Islet of Langerhans (tissue), 1 donor: ENCODE results near the gene SAMD9L.
"Not testable (repeated sequence)": the region's sequence is repeated elsewhere in the genome, so short reads cannot be mapped to it uniquely, and the experiment has no call there.

Experiments
- FAIRE-seq: peaks from one replicate; lab custom pipeline; 2011; peaks lifted over from hg19 to GRCh38; lab: Jason Lieb, UNC

SAMD9L gene

GRCh38 chr7:93145354-93145753 lies 2.8 kb downstream of the SAMD9L start:
- FAIRE-seq, result no peak

DNA sequence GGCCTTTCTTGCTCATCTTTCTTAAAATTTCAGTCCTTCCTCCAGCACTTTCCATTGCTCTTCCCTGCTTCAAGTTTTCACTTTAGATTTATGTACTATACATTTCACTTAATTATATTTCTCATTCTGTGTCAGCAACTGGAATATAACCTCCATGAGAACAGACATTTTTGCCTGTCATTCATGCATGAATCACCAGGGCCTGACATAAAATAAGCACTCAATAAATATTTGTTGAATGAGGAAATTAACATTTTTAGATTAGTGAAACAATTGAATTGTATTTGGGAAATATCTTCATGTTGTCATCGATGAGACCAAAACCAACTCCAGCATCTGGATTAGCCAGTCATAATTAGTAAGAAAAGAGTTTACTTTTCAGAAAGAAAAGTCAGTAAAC lies 6.1 kb downstream of the SAMD9L start:
- no peak for FAIRE-seq

GRCh38 chr7:93140582-93141191 lies 7.5 kb downstream of the SAMD9L start:
- FAIRE-seq, result no peak

DNA sequence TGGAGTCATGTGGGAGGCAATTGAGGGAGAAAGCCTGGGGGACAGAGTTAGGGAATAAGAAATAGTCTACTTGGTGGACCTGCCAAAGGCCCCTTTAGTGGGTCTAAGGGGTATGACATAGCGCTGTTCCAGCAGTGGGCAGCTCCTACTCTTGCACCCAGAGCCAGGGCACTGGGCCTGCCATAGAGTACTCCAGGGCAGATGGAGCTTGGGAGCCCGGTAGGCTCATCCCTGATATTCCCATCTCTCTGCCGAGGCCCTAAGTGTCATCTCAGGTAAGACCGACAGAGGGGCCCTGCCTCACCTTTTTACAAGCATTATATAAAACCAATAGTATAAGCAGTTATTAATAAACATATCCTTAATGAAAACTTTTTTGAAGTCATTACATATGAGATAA lies 9.6 kb downstream of the SAMD9L start:
- no peak for FAIRE-seq

GRCh38 chr7:93133005-93133404 lies 15.2 kb downstream of the SAMD9L start:
- no peak for FAIRE-seq

DNA sequence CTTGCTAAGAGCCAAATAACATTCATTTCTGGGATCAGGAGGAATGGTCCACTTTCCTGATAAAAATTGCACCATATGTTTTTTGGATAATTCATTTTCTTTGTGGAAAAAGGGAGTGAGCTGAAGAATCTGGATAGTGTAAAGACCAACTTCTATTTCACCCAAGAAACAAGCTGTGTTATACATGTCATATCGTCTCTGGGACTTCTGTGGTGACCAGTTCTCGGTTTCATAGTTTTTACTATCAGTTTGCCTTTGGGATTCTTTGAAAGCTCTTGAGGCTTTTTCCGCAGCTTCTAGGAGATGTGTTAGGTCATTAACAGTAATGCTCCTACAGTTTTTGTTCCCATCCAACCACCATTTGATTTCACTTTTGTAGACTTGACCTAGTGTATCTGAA lies 16.0 kb downstream of the SAMD9L start:
- FAIRE-seq, result no peak

DNA sequence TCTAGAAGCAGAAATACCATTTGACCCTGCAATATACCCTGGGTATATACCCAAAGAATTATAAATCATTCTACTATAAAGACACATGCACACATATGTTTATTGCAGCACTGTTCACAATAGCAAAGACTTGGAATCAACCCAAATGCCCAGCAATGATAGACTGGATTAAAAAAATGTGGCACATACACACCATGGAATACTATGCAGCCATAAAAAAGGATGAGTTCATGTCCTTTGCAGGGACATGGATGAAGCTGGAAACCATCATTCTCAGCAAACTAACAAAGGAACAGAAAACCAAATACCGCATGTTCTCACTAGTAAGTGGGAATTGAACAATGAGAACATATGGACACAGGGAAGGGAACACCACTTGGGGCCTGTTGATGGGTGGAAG lies 21.2 kb downstream of the SAMD9L start:
- FAIRE-seq, result not testable (repeated sequence)

GRCh38 chr7:93123532-93123931 lies 24.7 kb downstream of the SAMD9L start:
- not testable (repeated sequence) for FAIRE-seq

DNA sequence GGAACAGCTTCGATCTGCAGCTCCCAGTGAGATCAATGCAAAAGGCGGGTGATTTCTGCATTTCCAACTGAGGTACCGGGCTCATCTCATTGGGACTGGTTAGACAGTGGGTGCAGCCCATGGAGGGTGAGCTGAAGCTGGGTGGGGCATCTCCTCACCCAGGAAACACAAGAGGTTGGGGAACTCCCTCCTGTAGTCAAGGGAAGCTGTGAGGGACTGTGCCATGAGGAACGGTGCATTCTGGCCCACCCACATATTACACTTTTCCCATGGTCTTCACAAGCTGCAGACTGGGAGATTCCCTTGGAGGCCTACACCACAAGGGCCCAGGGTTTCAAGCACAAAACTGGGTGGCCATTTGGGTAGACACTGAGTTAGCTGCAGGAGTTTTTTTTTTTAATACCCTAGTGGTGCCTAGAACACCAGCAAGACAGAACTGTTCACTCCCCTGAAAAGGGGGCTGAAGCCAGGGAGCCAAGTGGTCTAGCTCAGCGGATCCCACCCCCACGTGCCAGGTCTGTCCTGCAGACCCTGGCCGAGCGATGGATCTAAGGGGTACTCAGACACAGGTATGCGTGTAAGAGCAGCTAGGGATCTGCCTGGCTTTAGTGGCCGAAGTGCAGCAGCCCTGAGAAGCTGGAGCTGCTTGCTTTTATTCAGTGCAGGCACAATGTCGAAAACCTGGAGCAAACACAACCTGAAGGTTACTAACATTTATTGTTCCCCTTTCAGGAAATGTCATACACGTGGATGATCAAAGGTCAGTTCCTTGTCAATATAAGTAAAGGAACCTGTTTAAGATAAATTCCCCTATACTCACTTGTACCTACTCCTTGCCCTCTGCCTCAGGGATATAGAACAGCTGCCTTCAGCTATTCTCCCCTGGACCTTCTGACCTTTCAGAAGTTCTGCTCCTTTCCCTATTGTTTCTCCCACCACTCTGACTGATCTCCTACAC lies 27.3 kb downstream of the SAMD9L start:
- FAIRE-seq, result no peak

DNA sequence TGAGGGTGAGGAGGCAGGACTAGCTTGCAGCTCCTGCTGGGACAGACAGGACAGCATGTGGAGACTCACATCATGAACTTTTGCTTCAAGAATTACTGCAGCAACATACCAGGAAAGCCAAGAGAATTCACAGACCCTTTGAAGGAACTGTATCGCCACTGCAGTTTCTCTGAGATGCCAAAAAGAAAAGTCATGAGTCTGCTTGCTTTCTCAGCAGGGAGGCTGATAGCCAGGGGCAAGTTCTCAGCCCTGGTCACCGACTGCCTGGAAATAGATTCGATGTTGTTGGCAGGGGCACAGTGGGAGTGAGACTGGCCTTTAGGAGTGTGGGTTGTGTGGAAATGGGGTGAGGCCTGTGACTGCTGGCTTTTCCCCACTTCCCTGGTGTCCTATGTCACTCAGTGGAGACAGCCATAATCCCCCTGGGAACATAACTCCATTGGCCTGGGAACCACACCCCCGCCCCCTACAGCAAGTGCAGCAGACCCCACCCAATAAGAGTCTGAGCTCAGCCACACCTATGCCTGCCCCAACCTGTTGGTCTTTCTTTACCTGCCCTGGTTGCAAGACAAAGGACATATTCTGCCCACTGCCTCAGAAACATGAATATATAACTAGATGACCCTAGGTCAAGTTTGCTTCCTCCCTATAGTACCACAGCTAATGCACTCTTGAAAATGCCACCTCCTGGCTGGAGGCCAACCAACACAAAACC lies 28.8 kb downstream of the SAMD9L start:
- FAIRE-seq, result no peak

- FAIRE-seq, result peak; percentile 85
Observed at GRCh38 chr7:93117852-93118530, 30.2 kb downstream of the SAMD9L start, which contains the start of gene SAMD9. Gene SAMD9, minus strand, starts transcription at chr7:93117979. Its CDS starts 11,882 bp downstream, at chr7:93106097.

DNA sequence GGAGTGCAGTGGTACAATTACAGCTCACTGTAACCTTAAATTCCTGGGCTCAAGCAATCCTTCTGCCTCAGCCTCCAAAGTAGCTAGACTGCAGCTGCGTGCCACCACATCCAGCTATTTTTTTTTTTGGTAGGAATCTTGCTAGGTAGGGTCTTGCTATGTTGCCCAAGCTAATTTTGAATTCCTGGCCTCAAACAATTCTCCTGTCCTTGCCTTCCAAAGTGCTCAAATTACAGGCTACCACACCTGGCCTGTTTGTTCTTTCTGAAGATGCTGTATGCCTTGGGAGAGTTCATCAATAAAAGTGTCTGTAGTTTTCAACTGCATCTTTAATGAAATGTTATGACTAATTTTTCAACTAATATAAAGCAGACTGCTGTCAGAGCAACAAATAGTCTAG lies 30.9 kb downstream of the SAMD9L start:
- FAIRE-seq, result no peak

DNA sequence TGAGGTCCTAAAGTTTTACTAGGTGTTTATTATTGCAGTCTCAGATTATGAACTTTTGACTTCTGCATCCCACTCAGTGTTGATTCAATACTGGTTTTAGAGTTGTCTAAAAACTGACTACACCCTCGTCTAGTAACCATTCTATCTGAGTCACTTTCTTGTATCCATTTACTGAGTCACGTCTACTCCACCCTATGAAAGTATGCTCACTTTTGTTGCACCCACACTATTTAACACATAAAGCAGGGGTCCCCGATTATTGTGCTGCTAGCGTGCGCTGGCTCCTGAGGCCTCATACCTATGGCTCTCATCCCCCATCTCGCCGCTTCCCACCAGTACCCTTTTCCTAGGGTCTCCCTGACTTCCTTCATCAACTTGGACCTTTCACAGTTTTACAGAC lies 32.4 kb downstream of the SAMD9L start:
- no peak for FAIRE-seq

DNA sequence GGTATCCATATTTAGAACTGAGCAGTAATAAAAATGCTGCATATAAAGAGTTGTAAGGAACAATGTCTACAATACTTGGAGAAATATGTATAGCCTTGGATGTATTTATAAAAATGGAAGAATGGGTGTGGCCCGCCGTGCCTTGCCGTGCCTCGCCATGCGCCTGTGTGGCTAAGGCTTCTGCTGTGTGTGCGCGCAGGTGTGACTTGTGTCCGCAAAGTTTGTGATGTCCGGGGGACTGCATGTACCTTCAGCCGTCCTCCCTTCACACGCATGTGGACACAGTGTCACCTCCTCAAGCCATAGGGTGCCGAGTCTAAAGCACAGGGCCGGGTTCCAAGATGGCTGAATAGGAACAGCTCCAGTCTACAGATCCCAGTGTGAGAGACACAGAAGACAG lies 40.2 kb downstream of the SAMD9L start:
- no peak for FAIRE-seq

- FAIRE-seq, result no peak
Observed at GRCh38 chr7:93097388-93097787, 50.8 kb downstream of the SAMD9L start.

- FAIRE-seq, result no peak
Observed at GRCh38 chr7:93092757-93093370, 55.3 kb downstream of the SAMD9L start.
